Sigmoid colon (tissue), 4 donors: ENCODE measurements around the gene ABHD8.

ENCODE experiments used
- CTCF ChIP-seq, 4 experiments: fragments of 450-650 bp in 3 of 4; fragments of 200-600 bp in 1 of 4; IDR thresholded peaks; one replicate each; pipeline ENCODE4 v1.5.1; 2016 to 2019; ENCODE audit warnings: antibody characterized with exemption in 4 of 4, mild to moderate bottlenecking in 3 of 4, moderate library complexity in 2 of 4
- EP300 ChIP-seq, 4 donors: sonication (generic); formaldehyde crosslinking; IDR thresholded peaks; one replicate each; pipeline ENCODE4 v1.6.1; 2017; ENCODE audit warnings: antibody characterized with exemption in 4 of 4
- POLR2A ChIP-seq, 2 donors: fragments of 450-650 bp; IDR thresholded peaks; one replicate each; pipeline ENCODE4 v1.6.1; 2016; ENCODE audit warnings: antibody characterized with exemption in 2 of 2, mild to moderate bottlenecking in 2 of 2, moderate library complexity in 2 of 2
- POLR2AphosphoS5 ChIP-seq, 4 donors: sonication (generic); formaldehyde crosslinking; IDR thresholded peaks; one replicate each; pipeline ENCODE4 v1.6.1; 2017; ENCODE audit warnings: antibody characterized with exemption in 4 of 4

DNA sequence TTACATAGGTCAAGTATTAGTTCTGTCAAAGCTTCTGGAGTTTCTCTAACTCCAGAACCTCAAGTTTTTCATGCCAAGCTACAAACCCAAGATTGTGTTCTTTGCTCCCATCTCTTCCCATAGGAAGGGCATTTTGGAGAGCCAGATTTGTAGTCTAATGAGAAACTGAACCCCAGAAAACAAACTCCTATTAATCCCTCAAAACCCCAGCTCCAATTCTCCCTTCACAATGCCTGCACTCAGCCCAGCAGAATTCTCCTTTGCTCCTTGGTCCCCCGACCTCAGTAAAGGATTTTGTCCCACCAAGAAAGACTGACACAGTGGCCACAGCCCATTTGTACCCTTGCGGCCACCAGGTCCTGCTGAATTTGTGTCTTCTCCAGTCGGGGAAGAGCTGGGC is 47.1 kb downstream of the ABHD8 start:
- no peak for TF ChIP-seq POLR2A (IDR thresholded peaks at IDR 0.05)
- TF ChIP-seq CTCF (IDR thresholded peaks at IDR 0.05) = no peak
- TF ChIP-seq POLR2AphosphoS5 (IDR thresholded peaks at IDR 0.05) = no peak
- TF ChIP-seq EP300 (IDR thresholded peaks at IDR 0.05) = no peak
